Motor neuron (in vitro differentiated cells): ENCODE measurements around the gene PDCD7. TPM values are rescaled to one million over a fixed set of nuclear protein-coding genes. Genes with fewer than 3 reads are reported as not detected.
"Not testable (repeated sequence)": the region's sequence is repeated elsewhere in the genome, so short reads cannot be mapped to it uniquely, and the experiment has no call there.

Experiments
- ATAC-seq, 8 experiments: fragments of 200-7000 bp; cut with Tn5 transposase; replicated peaks in 6 of 8; 2 replicates each; pipeline ENCODE4 v1.8.0; 2021; ENCODE audit warnings: mild to moderate bottlenecking in 8 of 8, moderate library complexity in 8 of 8
- H3K27ac ChIP-seq, 2 donors: fragments of 250-450 bp; sonication (Bioruptor Pico); 2 replicates each; pipeline ENCODE4 v1.9.0; 2021; ENCODE audit warnings: antibody characterized with exemption in 2 of 2, mild to moderate bottlenecking in 2 of 2, moderate library complexity in 1 of 2
- H3K4me1 ChIP-seq, 2 donors: fragments of 250-450 bp; sonication (Bioruptor Pico); replicated peaks in 1 of 2; 2 replicates each; pipeline ENCODE4 v1.6.1; 2021; ENCODE audit warnings: antibody characterized with exemption in 2 of 2, mild to moderate bottlenecking in 2 of 2, moderate library complexity in 1 of 2
- H3K4me3 ChIP-seq, 5 donors: fragments of 250-450 bp; sonication (Bioruptor Pico); 2 replicates each; pipeline ENCODE4 v1.9.0; 2021; ENCODE audit warnings: antibody characterized with exemption in 5 of 5, mild to moderate bottlenecking in 5 of 5, moderate library complexity in 4 of 5
- WGBS, 10 experiments: fragments of 450-650 bp; shearing (Covaris generic); methylation state at CpG; one replicate each; pipeline ENCODE4 v1.0.0; 2022; 5-methylcytosine and 5-hydroxymethylcytosine counted together
- in situ Hi-C, 9 experiments: fragments of 400-800 bp; cut with MboI; loops; one replicate each; pipeline ENCODE4 v1.15.0; 2021; ENCODE audit warnings: low sequenced_read_pairs in 9 of 9, low pct_unique_long_range_greater_than_20kb in 2 of 9; ENCODE audit not compliant: unreplicated experiment in 9 of 9
- total RNA-seq, 8 experiments: library from RNA; unstranded; fragments of 300-600 nt; gene quantifications; 2 replicates each; pipeline versions ENCODE4 v1.2.3 to v1.2.4, GENCODE V29; 2022

Gene PDCD7
- total RNA-seq, 8 experiments from 2014 or later = 13.4 to 20.9 (median 17.5) TPM

- H3K4me1 ChIP-seq = no peaks in the 10 kb centered on the region
- peak in 5 of 8 experiments; percentile 47 to 84 (median 61) for ATAC-seq
- WGBS, 10 experiments = 40 to 100% (median 84%) methylated on average over 1 to 3 of the region's 3 CpGs; no CpG with 5 or more reads in 4 of the 10 experiments
- H3K4me3 ChIP-seq = no peak overlapping the region
- H3K27ac ChIP-seq = peak overlapping the region in 1 of 2 donors; percentile 17
- in situ Hi-C loops = no loop called here
Observed at GRCh38 chr15:65110676-65111292, 22.8 kb downstream of the PDCD7 start.

DNA sequence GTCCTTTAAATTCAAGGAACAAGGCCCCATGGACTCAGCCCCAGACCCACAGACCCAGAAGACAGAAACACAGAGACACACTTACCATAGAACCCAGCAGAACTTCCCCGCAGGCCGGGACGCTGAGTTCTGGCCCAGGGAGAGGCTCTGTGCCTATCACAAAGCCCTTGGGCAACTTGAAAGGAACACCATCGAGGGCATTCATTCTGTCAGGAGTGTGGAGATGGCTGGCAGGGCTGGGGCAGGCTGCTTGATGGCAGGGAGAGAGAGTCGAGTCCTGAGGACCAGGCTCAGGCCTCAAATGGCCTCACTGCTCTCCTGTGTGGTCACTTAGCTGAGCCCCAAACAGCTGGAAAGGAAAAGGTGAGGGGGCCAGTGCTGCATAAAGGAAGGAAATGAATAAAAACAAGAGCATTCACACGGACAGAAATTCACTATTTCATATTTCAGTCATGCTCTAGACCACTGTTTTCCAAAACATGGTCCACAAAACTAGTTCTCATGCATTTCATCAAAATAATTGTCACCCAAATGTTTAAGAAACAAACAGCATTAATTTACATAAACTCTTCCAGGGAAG lies 27.5 kb downstream of the PDCD7 start:
- WGBS, 10 experiments = 33 to 92% (median 55%) methylated on average over 1 to 4 of the region's 6 CpGs; no CpG with 5 or more reads in 1 of the 10 experiments
- no peak overlapping the region for H3K4me3 ChIP-seq
- H3K27ac ChIP-seq = no peak overlapping the region
- in situ Hi-C loops = no loop called here
- no peak for ATAC-seq
- no peaks in the 10 kb centered on the region for H3K4me1 ChIP-seq

GRCh38 chr15:65105038-65105437 lies 28.6 kb downstream of the PDCD7 start:
- in situ Hi-C loops = no loop called here
- ATAC-seq = no peak

DNA sequence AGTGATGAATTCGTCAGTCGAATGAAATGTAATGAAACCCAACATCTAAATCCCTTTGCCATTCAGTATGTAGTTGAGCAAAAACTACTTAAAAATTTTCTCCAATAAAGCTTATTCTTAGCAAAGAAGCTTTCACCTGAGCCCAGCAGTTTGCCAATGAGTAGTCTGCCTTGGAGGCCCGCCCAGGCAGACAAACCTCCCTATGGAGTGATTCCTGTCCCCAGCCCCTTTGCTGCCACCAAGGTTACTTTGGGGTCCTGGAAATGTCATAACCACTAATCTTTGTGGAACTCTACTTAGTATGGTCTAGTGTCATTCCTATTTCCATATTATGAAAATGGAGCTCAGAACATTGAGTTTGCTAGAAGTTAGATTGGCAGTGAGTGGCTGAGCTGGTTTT lies 30.7 kb downstream of the PDCD7 start:
- WGBS, 10 experiments = 83 to 100% (median 92%) methylated on average over 1 to 3 of the region's 3 CpGs; no CpG with 5 or more reads in 5 of the 10 experiments
- Histone ChIP-seq H3K4me1 (no peaks in the 10 kb centered on the region), H3K4me3 (no peak overlapping the region), H3K27ac (no peak overlapping the region)
- in situ Hi-C loops = no loop called here
- no peak for ATAC-seq

More at GRCh38 chr15:65105038-65105437, 28.6 kb downstream of the PDCD7 start:
- no peak overlapping the region for H3K27ac ChIP-seq
- no peaks in the 10 kb centered on the region for H3K4me1 ChIP-seq
- WGBS, 10 experiments = 87 to 100% (median 91%) methylated on average over 1 to 4 of the region's 5 CpGs; no CpG with 5 or more reads in 4 of the 10 experiments
- no peak overlapping the region for H3K4me3 ChIP-seq

- 0 to 100% (median 47%) methylated on average over 1 to 7 of the region's 75 CpGs; no CpG with 5 or more reads in 5 of the 10 experiments for WGBS, 10 experiments
Observed at GRCh38 chr15:65101891-65102708, 31.5 kb downstream of the PDCD7 start.

GRCh38 chr15:65101411-65101890 lies 32.2 kb downstream of the PDCD7 start:
- Histone ChIP-seq H3K4me1 (no peaks in the 10 kb centered on the region), H3K27ac (no peak overlapping the region), H3K4me3 (no peak overlapping the region)
- peak in 6 of 8 experiments; percentile 26 to 88 (median 76) for ATAC-seq
- WGBS, 10 experiments = 0 to 80% (median 40%) methylated on average over 1 to 8 of the region's 9 CpGs; no CpG with 5 or more reads in 3 of the 10 experiments
- in situ Hi-C loops = no loop called here

More at GRCh38 chr15:65101891-65102708, 31.5 kb downstream of the PDCD7 start:
- in situ Hi-C loops = no loop called here
- peak in 6 of 8 experiments; percentile 5 to 45 (median 26) for ATAC-seq
- Histone ChIP-seq H3K4me1 (no peaks in the 10 kb centered on the region), H3K27ac (no peak overlapping the region), H3K4me3 (no peak overlapping the region)

DNA sequence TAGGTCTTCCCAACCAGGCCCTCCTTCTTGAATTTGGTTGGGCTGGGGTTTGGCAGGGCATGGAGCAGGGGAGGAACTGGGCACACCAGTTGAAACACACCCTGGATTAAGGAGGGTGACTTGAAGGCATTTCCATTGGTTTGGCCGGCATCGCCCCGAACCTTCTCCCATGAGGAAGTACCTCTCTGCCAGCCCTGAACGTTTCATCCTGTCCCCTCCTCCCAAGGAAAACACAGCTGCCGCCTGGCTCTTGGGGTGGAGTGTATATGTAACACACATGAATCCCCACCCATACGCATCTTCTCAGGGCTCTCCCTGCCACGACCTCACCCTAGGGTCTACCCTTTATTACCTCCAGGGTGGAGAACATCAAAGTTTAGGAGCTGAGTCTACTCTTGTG lies 33.2 kb downstream of the PDCD7 start:
- 0 to 100% (median 44%) methylated on average over 1 to 3 of the region's 7 CpGs; no CpG with 5 or more reads in 4 of the 10 experiments for WGBS, 10 experiments
- no peak overlapping the region for H3K27ac ChIP-seq
- no peaks in the 10 kb centered on the region for H3K4me1 ChIP-seq
- H3K4me3 ChIP-seq = no peak overlapping the region
- peak in 3 of 8 experiments; percentile 59 to 87 (median 76) for ATAC-seq
- in situ Hi-C loops = no loop called here

- H3K27ac ChIP-seq, H3K4me3 ChIP-seq, in situ Hi-C loops, ATAC-seq, H3K4me1 ChIP-seq: not testable (repeated sequence)
- 86 to 100% (median 94%) methylated on average over 1 to 4 of the region's 10 CpGs; no CpG with 5 or more reads in 3 of the 10 experiments for WGBS, 10 experiments
Observed at GRCh38 chr15:65099801-65100200, 33.8 kb downstream of the PDCD7 start.

DNA sequence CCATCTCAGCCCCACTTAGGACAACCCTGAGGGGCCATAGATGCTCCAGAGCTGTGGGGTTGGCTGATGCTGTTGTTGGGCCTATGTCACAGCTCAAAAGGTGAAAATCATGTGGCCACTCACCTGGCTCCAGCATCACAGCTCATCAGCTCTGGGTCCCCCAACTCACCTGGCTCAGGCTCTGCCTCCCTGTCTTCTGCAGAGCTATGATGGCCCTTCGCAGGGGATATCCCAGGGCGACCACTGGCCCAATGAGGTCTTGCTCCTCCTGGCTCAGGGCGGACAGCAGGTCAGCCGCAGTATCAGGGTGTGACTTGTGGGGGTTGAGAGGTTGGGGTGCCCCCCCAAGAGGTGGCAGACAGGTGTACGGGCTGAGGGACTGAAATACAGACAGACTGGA lies 34.3 kb downstream of the PDCD7 start:
- H3K4me3 ChIP-seq = no peak overlapping the region
- ATAC-seq = no peak
- in situ Hi-C loops = no loop called here
- H3K27ac ChIP-seq = no peak overlapping the region
- WGBS, 10 experiments = 92 to 100% (median 98%) methylated on average over 1 to 4 of the region's 5 CpGs; no CpG with 5 or more reads in 6 of the 10 experiments
- H3K4me1 ChIP-seq = no peaks in the 10 kb centered on the region

DNA sequence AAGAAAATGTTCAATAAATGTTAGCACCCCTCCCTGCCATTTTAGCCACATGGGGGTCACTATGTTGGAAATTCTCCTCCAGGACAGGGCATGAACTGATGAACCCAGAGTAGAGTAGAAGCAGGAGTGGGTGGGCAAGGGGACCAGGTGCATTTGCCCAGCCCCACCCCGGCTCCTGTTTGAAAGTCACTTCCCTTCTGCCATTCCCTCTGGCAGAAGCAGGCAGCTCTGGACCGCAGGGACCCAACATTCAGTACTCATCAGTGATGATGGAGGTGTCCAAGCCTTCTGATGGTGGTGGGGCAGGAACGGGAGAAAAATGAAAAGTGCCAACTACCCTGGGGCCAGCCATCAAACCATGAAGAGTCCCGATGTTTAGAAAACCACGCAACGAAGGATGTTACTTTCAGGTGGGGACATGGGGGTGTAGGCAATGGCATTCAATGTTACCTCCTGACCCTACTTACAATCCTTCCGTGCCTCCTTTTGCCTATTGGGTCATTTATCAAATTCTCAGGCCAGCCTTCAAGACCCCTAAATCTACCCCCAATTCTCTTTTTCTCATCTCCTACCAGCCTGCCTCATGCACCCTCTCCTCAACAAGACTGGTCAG lies 35.9 kb downstream of the PDCD7 start:
- Histone ChIP-seq H3K4me3 (no peak overlapping the region), H3K4me1 (no peaks in the 10 kb centered on the region), H3K27ac (no peak overlapping the region)
- ATAC-seq = no peak
- 56 to 100% (median 95%) methylated on average over 1 to 6 of the region's 7 CpGs; no CpG with 5 or more reads in 3 of the 10 experiments for WGBS, 10 experiments
- in situ Hi-C loops = no loop called here

GRCh38 chr15:65096481-65097385 lies 36.9 kb downstream of the PDCD7 start:
- ATAC-seq = no peak
- H3K4me1 ChIP-seq = no peaks in the 10 kb centered on the region
- WGBS, 10 experiments = 73 to 100% (median 100%) methylated on average over 1 to 3 of the region's 6 CpGs; no CpG with 5 or more reads in 5 of the 10 experiments
- in situ Hi-C loops = no loop called here
- H3K27ac ChIP-seq = no peak overlapping the region
- no peak overlapping the region for H3K4me3 ChIP-seq

GRCh38 chr15:65095747-65096104 lies 37.9 kb downstream of the PDCD7 start:
- H3K4me3 ChIP-seq = no peak overlapping the region
- in situ Hi-C loops = no loop called here

More at GRCh38 chr15:65095747-65096104, 37.9 kb downstream of the PDCD7 start:
- 80 to 100% (median 98%) methylated on average over 1 to 5 of the region's 6 CpGs; no CpG with 5 or more reads in 4 of the 10 experiments for WGBS, 10 experiments
- no peaks in the 10 kb centered on the region for H3K4me1 ChIP-seq
- no peak overlapping the region for H3K27ac ChIP-seq
- ATAC-seq = no peak
